BE2C (cell line): Measurements from ENCODE around the gene RELT.

Experiments used
- DNase-seq: peaks from one replicate; pipeline ENCODE4 v3.0.0-alpha.2; 2020
- H3K27me3 ChIP-seq: fragments of 250-450 bp; sonication (Bioruptor Pico); 2 replicates; pipeline ENCODE4 v1.5.1; 2020; ENCODE audit warnings: mild to moderate bottlenecking
- H3K36me3 ChIP-seq: fragments of 250-450 bp; sonication (Bioruptor Pico); 2 replicates; pipeline ENCODE4 v1.5.1; 2020; ENCODE audit warnings: mild to moderate bottlenecking
- H3K4me1 ChIP-seq: fragments of 250-450 bp; sonication (Bioruptor Pico); 2 replicates; pipeline ENCODE4 v1.5.1; 2020
- H3K4me3 ChIP-seq: 2 replicates; pipeline ENCODE4 v1.5.1; 2011; ENCODE audit warnings: low read depth, low read length
- H3K9me3 ChIP-seq: fragments of 250-450 bp; sonication (Bioruptor Pico); 2 replicates; pipeline ENCODE4 v1.5.1; 2020
- TF ChIP-seq, protein P1 (sequence below): IDR thresholded peaks from 2 replicates; pipeline ENCODE4 v1.5.1; 2012; ENCODE audit warnings: mild to moderate bottlenecking, low read depth, low read length

The RELT gene

DNA sequence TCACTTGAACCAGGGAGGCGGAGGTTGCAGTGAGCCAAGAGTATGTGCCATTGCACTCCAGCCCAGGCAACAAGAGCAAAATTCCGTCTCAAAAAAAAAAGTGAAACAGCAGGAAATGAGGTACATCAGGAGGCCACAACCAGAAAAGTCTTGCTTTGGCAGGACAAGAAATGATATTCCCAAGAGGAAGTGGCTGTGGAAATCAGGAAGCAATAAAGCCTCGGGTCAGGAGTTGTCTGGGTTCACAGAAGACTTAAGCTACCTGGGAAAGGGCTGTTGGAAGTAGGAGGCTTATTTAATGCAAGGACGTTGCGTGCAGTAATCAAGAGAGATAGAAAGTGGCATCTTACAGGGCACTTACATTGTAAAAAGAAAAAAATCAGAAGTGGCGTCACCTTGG lies 9.2 kb upstream of the RELT start:
- Histone ChIP-seq H3K9me3 (no peaks in the 10 kb centered on the region), H3K36me3 (peaks cover 20% of the 10 kb centered on the region), H3K27me3 (no peaks in the 10 kb centered on the region), H3K4me1 (no peaks in the 10 kb centered on the region; the same call in 1 of the 2 replicates), H3K4me3 (no peak overlapping the region)
- TF ChIP-seq, protein P1, sequence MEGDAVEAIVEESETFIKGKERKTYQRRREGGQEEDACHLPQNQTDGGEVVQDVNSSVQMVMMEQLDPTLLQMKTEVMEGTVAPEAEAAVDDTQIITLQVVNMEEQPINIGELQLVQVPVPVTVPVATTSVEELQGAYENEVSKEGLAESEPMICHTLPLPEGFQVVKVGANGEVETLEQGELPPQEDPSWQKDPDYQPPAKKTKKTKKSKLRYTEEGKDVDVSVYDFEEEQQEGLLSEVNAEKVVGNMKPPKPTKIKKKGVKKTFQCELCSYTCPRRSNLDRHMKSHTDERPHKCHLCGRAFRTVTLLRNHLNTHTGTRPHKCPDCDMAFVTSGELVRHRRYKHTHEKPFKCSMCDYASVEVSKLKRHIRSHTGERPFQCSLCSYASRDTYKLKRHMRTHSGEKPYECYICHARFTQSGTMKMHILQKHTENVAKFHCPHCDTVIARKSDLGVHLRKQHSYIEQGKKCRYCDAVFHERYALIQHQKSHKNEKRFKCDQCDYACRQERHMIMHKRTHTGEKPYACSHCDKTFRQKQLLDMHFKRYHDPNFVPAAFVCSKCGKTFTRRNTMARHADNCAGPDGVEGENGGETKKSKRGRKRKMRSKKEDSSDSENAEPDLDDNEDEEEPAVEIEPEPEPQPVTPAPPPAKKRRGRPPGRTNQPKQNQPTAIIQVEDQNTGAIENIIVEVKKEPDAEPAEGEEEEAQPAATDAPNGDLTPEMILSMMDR: no peak
- no peak for DNase-seq

- H3K9me3 ChIP-seq: no peaks in the 10 kb centered on the region
- DNase-seq: no peak
- H3K36me3 ChIP-seq: peaks cover 15% of the 10 kb centered on the region
- H3K27me3 ChIP-seq: no peaks in the 10 kb centered on the region
- no peaks in the 10 kb centered on the region; the same call in 1 of the 2 replicates for H3K4me1 ChIP-seq
- H3K4me3 ChIP-seq: no peak overlapping the region
- TF ChIP-seq, protein P1: no peak
Observed at GRCh38 chr11:73367482-73368024, 8.6 kb upstream of the RELT start.

DNA sequence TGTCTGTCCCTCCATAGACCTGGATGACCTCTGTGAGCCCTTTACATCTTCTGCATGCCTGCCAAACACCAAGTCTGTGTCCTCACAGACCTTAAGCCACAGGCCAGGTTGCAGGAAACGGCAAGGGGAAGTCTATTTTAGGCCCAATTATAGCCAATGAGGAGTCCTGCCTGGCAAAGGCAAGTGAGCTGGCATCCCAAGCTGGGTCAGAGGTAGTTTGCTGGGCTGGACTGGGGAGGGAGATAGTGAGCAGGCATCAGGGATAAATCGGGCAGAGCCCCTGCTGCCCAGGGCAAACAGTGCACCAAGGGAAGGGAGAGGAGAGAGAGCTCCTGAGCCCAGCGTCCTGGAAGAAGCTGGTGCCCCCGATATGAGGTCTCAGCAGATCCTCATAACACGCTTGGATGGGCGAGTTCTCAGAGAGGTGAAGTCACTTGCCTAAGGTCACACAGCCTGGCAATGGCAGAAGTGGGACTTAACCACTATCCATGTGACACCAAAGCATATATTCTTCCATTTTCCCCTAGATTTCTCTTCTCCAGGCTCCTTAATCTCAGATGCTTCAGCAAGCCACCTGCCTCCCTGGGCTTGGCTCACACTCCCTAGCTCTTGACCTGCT lies 3.7 kb upstream of the RELT start:
- DNase-seq: no peak
- Histone ChIP-seq H3K4me3 (no peak overlapping the region), H3K27me3 (no peaks in the 10 kb centered on the region), H3K36me3 (no peaks in the 10 kb centered on the region), H3K9me3 (no peaks in the 10 kb centered on the region), H3K4me1 (0 out of 2 replicates have a peak, but pooled peaks cover 3% of the 10 kb centered on the region)
- TF ChIP-seq, protein P1: no peak

DNA sequence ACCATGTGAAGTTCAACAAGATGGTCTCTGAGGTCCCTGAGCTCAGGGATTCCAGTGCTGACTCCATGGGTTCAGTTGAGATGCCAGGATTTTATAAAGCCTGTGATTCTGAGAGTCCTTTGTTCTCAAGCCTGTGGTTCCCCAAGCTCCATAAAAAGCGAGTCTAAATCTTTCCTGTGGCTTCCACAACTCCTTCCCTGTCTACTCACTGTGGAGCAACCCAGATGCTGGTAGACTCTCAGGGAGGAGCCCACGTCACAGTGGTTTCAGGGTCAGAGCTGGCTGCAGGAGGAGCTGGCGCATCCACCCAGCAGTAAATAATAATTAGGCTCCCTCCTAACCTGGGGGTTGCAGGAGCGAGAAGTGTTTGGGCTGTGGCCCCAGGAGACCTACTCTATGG lies 2.0 kb upstream of the RELT start:
- no peak for DNase-seq
- TF ChIP-seq, protein P1: no peak

GRCh38 chr11:73375830-73376159 lies 404 bp upstream of the RELT start:
- Histone ChIP-seq H3K4me3 (no peak overlapping the region; the same call in 1 of the 2 replicates), H3K9me3 (no peaks in the 10 kb centered on the region), H3K27me3 (no peaks in the 10 kb centered on the region), H3K36me3 (no peaks in the 10 kb centered on the region), H3K4me1 (0 out of 2 replicates have a peak, but pooled peaks cover 3% of the 10 kb centered on the region)
- TF ChIP-seq, protein P1: no peak
- no peak for DNase-seq

More for the DNA sequence above, 2.0 kb upstream of the RELT start:
- no peaks in the 10 kb centered on the region for H3K27me3 ChIP-seq
- no peaks in the 10 kb centered on the region for H3K9me3 ChIP-seq
- no peaks in the 10 kb centered on the region for H3K36me3 ChIP-seq
- H3K4me3 ChIP-seq: no peak overlapping the region
- 0 out of 2 replicates have a peak, but pooled peaks cover 3% of the 10 kb centered on the region for H3K4me1 ChIP-seq
